Left ventricle myocardium superior (tissue), 1 donor: ENCODE results near the gene PICALM. TPM values are rescaled to one million over a fixed set of nuclear protein-coding genes. Genes with fewer than 3 reads are reported as not detected.
"Not testable (repeated sequence)": the region's sequence is repeated elsewhere in the genome, so short reads cannot be mapped to it uniquely, and the experiment has no call there.

Source experiments
- ATAC-seq: fragments of 200-7000 bp; cut with Tn5 transposase; one replicate; pipeline ENCODE4 v1.9.1; 2020; ENCODE audit warnings: mild to moderate bottlenecking, moderate library complexity
- DNase-seq: peaks from one replicate; pipeline ENCODE4 v3.0.0-alpha.2; 2020
- intact Hi-C: fragments of 100-400 bp; cut with micrococcal nuclease; formaldehyde crosslinking; loops from one replicate; pipeline ENCODE4 v1.11.0; 2022
- total RNA-seq: library from RNA; stranded (reverse); fragmentation: NEBNext Ultra II Directional; extraction: Animal tissue kit (Norgen Biotek cat#: 25700); gene quantifications from one replicate; pipeline ENCODE4 v1.2.1, GENCODE V29; 2021
- donor health status: DM: no; HTN: yes; CAD: no; lungs with severe emphysema.

PICALM gene
- total RNA-seq, 1 donor from 2014 or later, result 122 TPM

GRCh38 chr11:85951049-85951405 lies 117.9 kb downstream of the PICALM start:
- ATAC-seq (no peak), DNase-seq (no peak)
- intact Hi-C loops, result no loop called here

GRCh38 chr11:85950317-85951048 lies 118.4 kb downstream of the PICALM start:
- DNase-seq (no peak), ATAC-seq (no peak)
- intact Hi-C loops, result no loop called here

- DNase-seq, result no peak
- ATAC-seq, result no peak
- intact Hi-C loops, result no loop called here
Measured at GRCh38 chr11:85949798-85950197, 119.1 kb downstream of the PICALM start.

GRCh38 chr11:85948884-85949283 lies 120.0 kb downstream of the PICALM start:
- ATAC-seq (no peak), DNase-seq (no peak)
- intact Hi-C loops, result no loop called here

- intact Hi-C loops, result no loop called here
- no peak for DNase-seq
- ATAC-seq, result peak; percentile 84
Measured at GRCh38 chr11:85947431-85948272, 121.2 kb downstream of the PICALM start.

- ATAC-seq, result no peak
- intact Hi-C loops, result no loop called here
- DNase-seq, result no peak
Measured at GRCh38 chr11:85946221-85946620, 122.7 kb downstream of the PICALM start.

- DNase-seq (no peak), ATAC-seq (no peak)
- intact Hi-C loops, result no loop called here
Measured at GRCh38 chr11:85945788-85946187, 123.1 kb downstream of the PICALM start.

- DNase-seq (no peak), ATAC-seq (no peak)
- intact Hi-C loops, result no loop called here
Measured at GRCh38 chr11:85945296-85945695, 123.6 kb downstream of the PICALM start.

- DNase-seq, result peak; percentile 41
Measured at GRCh38 chr11:85941380-85941973, 127.4 kb downstream of the PICALM start.

GRCh38 chr11:85939099-85940015 lies 129.5 kb downstream of the PICALM start:
- intact Hi-C loops, result loop anchor here (5.0 kb wide), 1 partner anchor 353 kb away; no protein-coding TSS in a partner anchor
- DNase-seq (no peak), ATAC-seq (no peak)

More at GRCh38 chr11:85941380-85941973, 127.4 kb downstream of the PICALM start:
- peak; percentile 82 for ATAC-seq
- intact Hi-C loops, result loop anchor here (5.0 kb wide), 1 partner anchor 351 kb away; no protein-coding TSS in a partner anchor

GRCh38 chr11:85937835-85938234 lies 131.0 kb downstream of the PICALM start:
- DNase-seq, result no peak
- ATAC-seq, result no peak
- intact Hi-C loops, result no loop called here

- intact Hi-C loops, result no loop called here
- ATAC-seq (no peak), DNase-seq (no peak)
Measured at GRCh38 chr11:85935751-85936150, 133.1 kb downstream of the PICALM start.

GRCh38 chr11:85934596-85935169 lies 134.2 kb downstream of the PICALM start:
- DNase-seq (peak; percentile 37), ATAC-seq (no peak)
- intact Hi-C loops, result no loop called here

GRCh38 chr11:85930879-85931366 lies 138.0 kb downstream of the PICALM start:
- ATAC-seq, result no peak
- intact Hi-C loops, result no loop called here
- no peak for DNase-seq

GRCh38 chr11:85926653-85927214 lies 142.2 kb downstream of the PICALM start:
- ATAC-seq, intact Hi-C loops, DNase-seq: not testable (repeated sequence)

GRCh38 chr11:85923455-85923854 lies 145.4 kb downstream of the PICALM start:
- DNase-seq (no peak), ATAC-seq (no peak)
- intact Hi-C loops, result no loop called here

- DNase-seq, result no peak
- intact Hi-C loops, result no loop called here
- ATAC-seq, result no peak
Measured at GRCh38 chr11:85922367-85922766, 146.5 kb downstream of the PICALM start.
